Neural cell (in vitro differentiated cells): ENCODE data around the gene MRTO4.

Source experiments
- EP300 ChIP-seq: fragments of 450-650 bp; conservative IDR thresholded peaks from 2 replicates; pipeline ENCODE4 v1.6.1; 2014; ENCODE audit warnings: antibody characterized with exemption, mild to moderate bottlenecking, moderate library complexity; ENCODE audit not compliant: poor library complexity, severe bottlenecking
- EZH2 ChIP-seq: fragments of 200-600, 300-800 bp; shearing (Covaris generic), sonication (generic); IDR thresholded peaks from 2 replicates; pipeline ENCODE4 v1.6.1; 2014; ENCODE audit warnings: antibody characterized with exemption, low read length, borderline replicate concordance, mild to moderate bottlenecking; ENCODE audit not compliant: insufficient read depth, poor library complexity, severe bottlenecking
- POLR2AphosphoS5 ChIP-seq: IDR thresholded peaks from 2 replicates; pipeline ENCODE4 v1.6.1; 2012
- TF ChIP-seq, protein P1 (sequence below): fragments of 450-650 bp; IDR thresholded peaks from 2 replicates; pipeline ENCODE4 v1.5.1; 2014; ENCODE audit warnings: antibody characterized with exemption, mild to moderate bottlenecking, moderate library complexity; ENCODE audit not compliant: poor library complexity, severe bottlenecking

DNA sequence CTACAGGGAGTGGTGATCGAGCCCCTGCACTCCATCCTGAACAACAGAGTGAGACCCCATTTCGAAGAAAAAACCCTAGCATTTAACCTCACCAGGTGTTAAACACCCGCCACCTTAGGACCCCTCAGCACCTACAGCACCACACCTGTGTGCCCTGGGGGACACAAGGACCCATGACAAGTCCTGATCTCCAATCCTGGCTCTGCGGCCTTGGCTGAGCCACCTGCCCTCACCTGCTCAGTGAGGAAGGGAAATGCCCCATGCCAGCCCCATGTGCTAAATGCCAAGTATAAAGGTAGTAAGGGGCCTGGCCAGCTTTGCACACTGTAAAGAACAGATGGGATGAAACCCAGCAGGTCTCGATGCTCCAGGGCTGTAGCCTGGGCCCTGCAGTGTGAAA, 11.1 kb downstream of the MRTO4 start:
- TF ChIP-seq, protein P1, sequence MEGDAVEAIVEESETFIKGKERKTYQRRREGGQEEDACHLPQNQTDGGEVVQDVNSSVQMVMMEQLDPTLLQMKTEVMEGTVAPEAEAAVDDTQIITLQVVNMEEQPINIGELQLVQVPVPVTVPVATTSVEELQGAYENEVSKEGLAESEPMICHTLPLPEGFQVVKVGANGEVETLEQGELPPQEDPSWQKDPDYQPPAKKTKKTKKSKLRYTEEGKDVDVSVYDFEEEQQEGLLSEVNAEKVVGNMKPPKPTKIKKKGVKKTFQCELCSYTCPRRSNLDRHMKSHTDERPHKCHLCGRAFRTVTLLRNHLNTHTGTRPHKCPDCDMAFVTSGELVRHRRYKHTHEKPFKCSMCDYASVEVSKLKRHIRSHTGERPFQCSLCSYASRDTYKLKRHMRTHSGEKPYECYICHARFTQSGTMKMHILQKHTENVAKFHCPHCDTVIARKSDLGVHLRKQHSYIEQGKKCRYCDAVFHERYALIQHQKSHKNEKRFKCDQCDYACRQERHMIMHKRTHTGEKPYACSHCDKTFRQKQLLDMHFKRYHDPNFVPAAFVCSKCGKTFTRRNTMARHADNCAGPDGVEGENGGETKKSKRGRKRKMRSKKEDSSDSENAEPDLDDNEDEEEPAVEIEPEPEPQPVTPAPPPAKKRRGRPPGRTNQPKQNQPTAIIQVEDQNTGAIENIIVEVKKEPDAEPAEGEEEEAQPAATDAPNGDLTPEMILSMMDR: no peak
- TF ChIP-seq POLR2AphosphoS5 (no peak), EZH2 (no peak), EP300 (no peak)
